Vagina (tissue), 2 donors: ENCODE results near the gene ERMN.

Experiments used
- CTCF ChIP-seq, 3 experiments: fragments of 450-650 bp in 2 of 3; fragments of 200-600 bp in 1 of 3; sonication (generic) in 1 of 3; IDR thresholded peaks; one replicate each; pipeline ENCODE4 v1.5.1; 2017 to 2019; ENCODE audit warnings: antibody characterized with exemption in 3 of 3, mild to moderate bottlenecking in 2 of 3, moderate library complexity in 2 of 3
- POLR2A ChIP-seq, 2 donors: fragments of 450-650 bp; IDR thresholded peaks; one replicate each; pipeline ENCODE4 v1.6.1; 2017; ENCODE audit warnings: antibody characterized with exemption in 2 of 2, mild to moderate bottlenecking in 2 of 2, moderate library complexity in 2 of 2
- POLR2AphosphoS5 ChIP-seq, 2 donors: sonication (generic); formaldehyde crosslinking; IDR thresholded peaks; one replicate each; pipeline ENCODE4 v1.9.0; 2017; ENCODE audit warnings: antibody characterized with exemption in 2 of 2, mild to moderate bottlenecking in 2 of 2, low read depth in 1 of 2; ENCODE audit not compliant: insufficient read depth in 1 of 2

- TF ChIP-seq CTCF (IDR thresholded peaks at IDR 0.05) (no peak), POLR2A (IDR thresholded peaks at IDR 0.05) (no peak), POLR2AphosphoS5 (IDR thresholded peaks at IDR 0.05; ENCODE audit: insufficient read depth in 1 of 2, low read depth in 1 of 2) (no peak)
Measured at GRCh38 chr2:157349949-157350515, 24.4 kb upstream of the ERMN start.
